Measurements from ENCODE around the gene ADAMTS8. TPM values are rescaled to one million over a fixed set of nuclear protein-coding genes. Genes with fewer than 3 reads are reported as not detected.
A peak's percentile ranks its signal among the peaks of the same experiment; 100 is the strongest.

The ADAMTS8 gene
- total RNA-seq, 1 donor from 2014 or later: not detected

GRCh38 chr11:130431331-130431773 lies 2.9 kb upstream of the ADAMTS8 start:
- no peak overlapping the region for H3K4me3 ChIP-seq (ENCODE audit: low read depth, low read length)
- no peaks in the 10 kb centered on the region for H3K36me3 ChIP-seq (ENCODE audit: control insufficient read depth, insufficient read depth, low read length)
- peak; percentile 80 for TF ChIP-seq CTCF (IDR thresholded peaks at IDR 0.05; ENCODE audit: insufficient read depth, low read length, poor library complexity, severe bottlenecking)
- peaks cover 41% of the 10 kb centered on the region for H3K27me3 ChIP-seq (ENCODE audit: control insufficient read depth, insufficient read depth, low read length)
- no peak for DNase-seq (ENCODE audit: low read depth)

GRCh38 chr11:130429983-130430382 lies 1.6 kb upstream of the ADAMTS8 start:
- no peaks in the 10 kb centered on the region for H3K36me3 ChIP-seq (ENCODE audit: control insufficient read depth, insufficient read depth, low read length)
- TF ChIP-seq CTCF (IDR thresholded peaks at IDR 0.05; ENCODE audit: insufficient read depth, low read length, poor library complexity, severe bottlenecking): no peak
- H3K4me3 ChIP-seq (ENCODE audit: low read depth, low read length): no peak overlapping the region
- no peak for DNase-seq (ENCODE audit: low read depth)
- H3K27me3 ChIP-seq (ENCODE audit: control insufficient read depth, insufficient read depth, low read length): peaks cover 49% of the 10 kb centered on the region

GRCh38 chr11:130429120-130429681 lies 792 bp upstream of the ADAMTS8 start:
- Histone ChIP-seq H3K4me3 (ENCODE audit: low read depth, low read length) (no peak overlapping the region), H3K27me3 (ENCODE audit: control insufficient read depth, insufficient read depth, low read length) (peaks cover 57% of the 10 kb centered on the region), H3K36me3 (ENCODE audit: control insufficient read depth, insufficient read depth, low read length) (no peaks in the 10 kb centered on the region)
- TF ChIP-seq CTCF (IDR thresholded peaks at IDR 0.05; ENCODE audit: insufficient read depth, low read length, poor library complexity, severe bottlenecking): no peak
- DNase-seq (ENCODE audit: low read depth): no peak

GRCh38 chr11:130427581-130428315 lies 661 bp downstream of the ADAMTS8 start:
- Histone ChIP-seq H3K4me3 (ENCODE audit: low read depth, low read length) (peak overlapping the region; percentile 12), H3K27me3 (ENCODE audit: control insufficient read depth, insufficient read depth, low read length) (peaks cover 71% of the 10 kb centered on the region), H3K36me3 (ENCODE audit: control insufficient read depth, insufficient read depth, low read length) (no peaks in the 10 kb centered on the region)
- no peak for DNase-seq (ENCODE audit: low read depth)
- peak; percentile 34 for TF ChIP-seq CTCF (IDR thresholded peaks at IDR 0.05; ENCODE audit: insufficient read depth, low read length, poor library complexity, severe bottlenecking)

GRCh38 chr11:130426837-130427341 lies 1.5 kb downstream of the ADAMTS8 start:
- Histone ChIP-seq H3K4me3 (ENCODE audit: low read depth, low read length) (no peak overlapping the region), H3K36me3 (ENCODE audit: control insufficient read depth, insufficient read depth, low read length) (no peaks in the 10 kb centered on the region), H3K27me3 (ENCODE audit: control insufficient read depth, insufficient read depth, low read length) (peaks cover 75% of the 10 kb centered on the region)
- no peak for DNase-seq (ENCODE audit: low read depth)
- TF ChIP-seq CTCF (IDR thresholded peaks at IDR 0.05; ENCODE audit: insufficient read depth, low read length, poor library complexity, severe bottlenecking): no peak

Measured in kidney epithelial cell (primary cell).